A549 (cell line): ENCODE data around the gene KIZ. TPM values are rescaled to one million over a fixed set of nuclear protein-coding genes. Genes with fewer than 3 reads are reported as not detected.

ENCODE experiments used
- ATAC-seq, 2 experiments: fragments of 200-7000 bp in 1 of 2; fragments of >200 bp in 1 of 2; cut with Nextera tagmentation in 1 of 2; cut with Tn5 transposase in 1 of 2; 3 replicates each; pipeline versions ENCODE4 v1.8.0 to v1.9.1; 2018 to 2020; ENCODE audit warnings: mild to moderate bottlenecking in 1 of 2, moderate library complexity in 1 of 2
- CTCF ChIA-PET: fragments of 300-600 bp; sonication (Branson Sonifier 250); formaldehyde crosslinking; extraction: SDS; loops from one replicate; lab custom pipeline; 2021; ENCODE audit warnings: antibody characterized with exemption, inconsistent platforms; lab: Yijun Ruan, JAX
- POLR2A ChIA-PET: fragments of 350-600 bp; formaldehyde crosslinking; extraction: SDS; loops from one replicate; lab custom pipeline; 2021; ENCODE audit warnings: antibody characterized with exemption, inconsistent platforms; lab: Yijun Ruan, JAX
- DNase-seq, 2 experiments: peaks; one replicate each; pipeline versions ENCODE4 v3.0.0 to v3.0.0-alpha.2; 2011 to 2016; ENCODE audit warnings: low read depth in 1 of 2, low spot score in 1 of 2
- FAIRE-seq: peaks from 2 replicates; lab custom pipeline; 2011; peaks lifted over from hg19 to GRCh38; lab: Jason Lieb, UNC
- H3K27ac ChIP-seq, 2 experiments: fragments of >200 bp; sonication (Bioruptor Twin); formaldehyde crosslinking; 3 replicates each; pipeline ENCODE4 v1.5.1; 2016 to 2017
- H3K4me1 ChIP-seq: fragments of >200 bp; sonication (Bioruptor Twin); formaldehyde crosslinking; 3 replicates; pipeline ENCODE4 v1.6.1; 2016
- H3K4me2 ChIP-seq: fragments of >200 bp; sonication (Bioruptor Twin); formaldehyde crosslinking; 3 replicates; pipeline ENCODE4 v1.6.1; 2016
- H3K4me3 ChIP-seq: fragments of >200 bp; sonication (Bioruptor Twin); formaldehyde crosslinking; 3 replicates; pipeline ENCODE4 v1.5.1; 2016
- H3K9me3 ChIP-seq: fragments of >200 bp; sonication (Bioruptor Twin); formaldehyde crosslinking; 3 replicates; pipeline ENCODE4 v1.6.1; 2016
- BHLHE40 ChIP-seq: IDR thresholded peaks from 2 replicates; pipeline ENCODE4 v1.6.1; 2012; ENCODE audit warnings: low read depth, low read length, inconsistent platforms
- CBX8 ChIP-seq: fragments of 200-600 bp; sonication (generic); IDR thresholded peaks from 2 replicates; pipeline ENCODE4 v1.6.1; 2016
- FOSB ChIP-seq: fragments of 250-450 bp; sonication (Bioruptor Pico); IDR thresholded peaks from 2 replicates; pipeline ENCODE4 v1.5.0; 2020; ENCODE audit warnings: mild to moderate bottlenecking, moderate library complexity
- HDAC2 ChIP-seq: fragments of 200-600 bp; sonication (generic); IDR thresholded peaks from 2 replicates; pipeline ENCODE4 v1.6.1; 2016
- HEYL ChIP-seq: fragments of 250-450 bp; sonication (Bioruptor Pico); IDR thresholded peaks from 2 replicates; pipeline ENCODE4 v1.8.0; 2021; ENCODE audit warnings: mild to moderate bottlenecking, moderate library complexity
- HOXA7 ChIP-seq: fragments of 250-450 bp; sonication (Bioruptor Pico); IDR thresholded peaks from 2 replicates; pipeline ENCODE4 v1.5.0; 2020; ENCODE audit warnings: mild to moderate bottlenecking, moderate library complexity
- NPAS2 ChIP-seq: fragments of 250-450 bp; sonication (Bioruptor Pico); IDR thresholded peaks from 2 replicates; pipeline ENCODE4 v1.8.0; 2022; ENCODE audit warnings: mild to moderate bottlenecking, moderate library complexity, borderline replicate concordance
- NR3C1 ChIP-seq: fragments of >200 bp; sonication (Bioruptor Twin); formaldehyde crosslinking; IDR thresholded peaks from 3 replicates; pipeline ENCODE4 v1.6.1; 2017
- POLR2AphosphoS2 ChIP-seq: conservative IDR thresholded peaks from 2 replicates; pipeline ENCODE4 v1.6.1; 2012; ENCODE audit warnings: low read length, improper control_type of control experiment, inconsistent platforms
- RAD21 ChIP-seq, 2 experiments: fragments of >200 bp in 1 of 2; sonication (Bioruptor Twin) in 1 of 2; formaldehyde crosslinking in 1 of 2; IDR thresholded peaks in 1 of 2; conservative IDR thresholded peaks in 1 of 2; 2 replicates in 1 of 2; 3 replicates in 1 of 2; pipeline ENCODE4 v1.6.1; 2012 to 2018; ENCODE audit warnings: inconsistent platforms in 1 of 2
- RARB ChIP-seq: fragments of 250-450 bp; sonication (Bioruptor Pico); IDR thresholded peaks from 2 replicates; pipeline ENCODE4 v1.8.0; 2021; ENCODE audit warnings: mild to moderate bottlenecking, moderate library complexity
- RCOR1 ChIP-seq: fragments of 150-350 bp; IDR thresholded peaks from 2 replicates; pipeline ENCODE4 v1.6.1; 2014; ENCODE audit warnings: antibody characterized with exemption, low read length, low read depth
- SREBF2 ChIP-seq: fragments of 450-650 bp; IDR thresholded peaks from 2 replicates; pipeline ENCODE4 v1.6.1; 2014; ENCODE audit warnings: mild to moderate bottlenecking, moderate library complexity
- TP53 ChIP-seq: fragments of 250-450 bp; sonication (Bioruptor Pico); IDR thresholded peaks from 2 replicates; pipeline ENCODE4 v1.5.0; 2021; ENCODE audit warnings: mild to moderate bottlenecking, moderate library complexity
- ZC3H11A ChIP-seq: fragments of 450-650 bp; IDR thresholded peaks from 2 replicates; pipeline ENCODE4 v1.6.1; 2014; ENCODE audit warnings: antibody characterized with exemption, mild to moderate bottlenecking
- WGBS: methylation state at CpG from one replicate; pipeline ENCODE4 v1.1.6; 2017; ENCODE audit errors: missing lambda C conversion rate; 5-methylcytosine and 5-hydroxymethylcytosine counted together
- polyA plus RNA-seq, 4 experiments: library from polyadenylated mRNA; depleted of rRNA in 3 of 4; stranded (reverse); fragments of >200 nt; fragmentation: RNase III in 1 of 4; extraction: RNeasy Plus Mini Kit Qiagen cat#74134 plus additional on column Dnase treatment in 1 of 4; gene quantifications; 2 replicates in 3 of 4; 3 replicates in 1 of 4; pipeline ENCODE4 v1.2.3, GENCODE V29; 2011 to 2017
- TF ChIP-seq, protein P1 (sequence below): fragments of 450-650 bp; IDR thresholded peaks from 2 replicates; pipeline ENCODE4 v1.6.1; 2014; ENCODE audit warnings: antibody characterized with exemption
- TF ChIP-seq, protein P2 (sequence below): fragments of 250-450 bp; sonication (Bioruptor Pico); IDR thresholded peaks from 2 replicates; pipeline ENCODE4 v1.5.0; 2021; ENCODE audit warnings: mild to moderate bottlenecking, moderate library complexity, borderline replicate concordance
- TF ChIP-seq, protein P3 (sequence below): fragments of 250-450 bp; sonication (Bioruptor Pico); IDR thresholded peaks from 2 replicates; pipeline ENCODE4 v1.5.0; 2020; ENCODE audit warnings: low read depth, mild to moderate bottlenecking, moderate library complexity
- TF ChIP-seq, protein P4 (sequence below): IDR thresholded peaks from 2 replicates; pipeline ENCODE4 v1.6.1; 2012
- TF ChIP-seq, protein P5 (sequence below): fragments of >200 bp; sonication (Bioruptor Twin); formaldehyde crosslinking; IDR thresholded peaks from 3 replicates; pipeline ENCODE4 v1.5.1; 2016

The KIZ gene
- polyA plus RNA-seq, 2 of the 4 experiments (the other 2 are of a cell fraction): 6.3 to 19.1 TPM

DNA sequence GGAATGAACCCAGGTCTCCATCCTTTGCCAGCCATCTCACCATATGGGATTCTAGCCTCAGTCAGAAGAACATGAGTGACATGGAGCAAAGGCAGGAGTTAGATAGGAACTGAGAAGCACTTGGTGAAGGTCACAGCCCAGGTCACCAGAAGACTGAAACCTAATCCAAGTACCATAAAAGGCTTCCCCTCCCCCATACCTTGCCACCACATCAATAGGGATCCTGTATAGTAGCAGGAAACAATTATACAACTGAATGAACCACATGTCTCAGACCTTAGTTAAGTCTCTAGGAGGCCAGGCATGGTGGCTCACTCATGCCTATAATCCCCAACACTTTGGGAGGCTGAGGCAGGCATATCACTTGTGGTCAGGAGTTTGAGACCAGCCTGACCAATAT is 49.6 kb downstream of the KIZ start:
- FAIRE-seq: no peak
- CTCF ChIA-PET: no interaction called here
- H3K4me2 ChIP-seq: no peak overlapping the region
- no peaks in the 10 kb centered on the region for H3K4me1 ChIP-seq
- DNase-seq: no peak
- no peak for ATAC-seq
- peaks cover 14% of the 10 kb centered on the region; the same call in 2 of the 3 replicates for H3K9me3 ChIP-seq
- TF ChIP-seq, protein P1, sequence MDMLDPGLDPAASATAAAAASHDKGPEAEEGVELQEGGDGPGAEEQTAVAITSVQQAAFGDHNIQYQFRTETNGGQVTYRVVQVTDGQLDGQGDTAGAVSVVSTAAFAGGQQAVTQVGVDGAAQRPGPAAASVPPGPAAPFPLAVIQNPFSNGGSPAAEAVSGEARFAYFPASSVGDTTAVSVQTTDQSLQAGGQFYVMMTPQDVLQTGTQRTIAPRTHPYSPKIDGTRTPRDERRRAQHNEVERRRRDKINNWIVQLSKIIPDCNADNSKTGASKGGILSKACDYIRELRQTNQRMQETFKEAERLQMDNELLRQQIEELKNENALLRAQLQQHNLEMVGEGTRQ: no peak
- TF ChIP-seq HOXA7 (CRISPR knock-in tag): no peak
- no peak for TF ChIP-seq RARB (CRISPR knock-in tag)
- no peak for TF ChIP-seq NR3C1
- no peak for TF ChIP-seq ZC3H11A
- no peak for TF ChIP-seq FOSB (CRISPR knock-in tag)
- TF ChIP-seq, protein P2, sequence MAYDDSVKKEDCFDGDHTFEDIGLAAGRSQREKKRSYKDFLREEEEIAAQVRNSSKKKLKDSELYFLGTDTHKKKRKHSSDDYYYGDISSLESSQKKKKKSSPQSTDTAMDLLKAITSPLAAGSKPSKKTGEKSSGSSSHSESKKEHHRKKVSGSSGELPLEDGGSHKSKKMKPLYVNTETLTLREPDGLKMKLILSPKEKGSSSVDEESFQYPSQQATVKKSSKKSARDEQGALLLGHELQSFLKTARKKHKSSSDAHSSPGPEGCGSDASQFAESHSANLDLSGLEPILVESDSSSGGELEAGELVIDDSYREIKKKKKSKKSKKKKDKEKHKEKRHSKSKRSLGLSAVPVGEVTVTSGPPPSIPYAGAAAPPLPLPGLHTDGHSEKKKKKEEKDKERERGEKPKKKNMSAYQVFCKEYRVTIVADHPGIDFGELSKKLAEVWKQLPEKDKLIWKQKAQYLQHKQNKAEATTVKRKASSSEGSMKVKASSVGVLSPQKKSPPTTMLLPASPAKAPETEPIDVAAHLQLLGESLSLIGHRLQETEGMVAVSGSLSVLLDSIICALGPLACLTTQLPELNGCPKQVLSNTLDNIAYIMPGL (CRISPR knock-in tag): no peak
- TF ChIP-seq RAD21 (conservative IDR thresholded peaks at IDR 0.05 in 1 of 2, IDR thresholded peaks at IDR 0.05 in 1 of 2): no peak
- TF ChIP-seq, protein P3, sequence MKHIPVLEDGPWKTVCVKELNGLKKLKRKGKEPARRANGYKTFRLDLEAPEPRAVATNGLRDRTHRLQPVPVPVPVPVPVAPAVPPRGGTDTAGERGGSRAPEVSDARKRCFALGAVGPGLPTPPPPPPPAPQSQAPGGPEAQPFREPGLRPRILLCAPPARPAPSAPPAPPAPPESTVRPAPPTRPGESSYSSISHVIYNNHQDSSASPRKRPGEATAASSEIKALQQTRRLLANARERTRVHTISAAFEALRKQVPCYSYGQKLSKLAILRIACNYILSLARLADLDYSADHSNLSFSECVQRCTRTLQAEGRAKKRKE: no peak
- TF ChIP-seq, protein P4, sequence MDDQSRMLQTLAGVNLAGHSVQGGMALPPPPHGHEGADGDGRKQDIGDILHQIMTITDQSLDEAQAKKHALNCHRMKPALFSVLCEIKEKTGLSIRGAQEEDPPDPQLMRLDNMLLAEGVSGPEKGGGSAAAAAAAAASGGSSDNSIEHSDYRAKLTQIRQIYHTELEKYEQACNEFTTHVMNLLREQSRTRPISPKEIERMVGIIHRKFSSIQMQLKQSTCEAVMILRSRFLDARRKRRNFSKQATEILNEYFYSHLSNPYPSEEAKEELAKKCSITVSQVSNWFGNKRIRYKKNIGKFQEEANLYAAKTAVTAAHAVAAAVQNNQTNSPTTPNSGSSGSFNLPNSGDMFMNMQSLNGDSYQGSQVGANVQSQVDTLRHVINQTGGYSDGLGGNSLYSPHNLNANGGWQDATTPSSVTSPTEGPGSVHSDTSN: no peak
- TF ChIP-seq, all 56 proteins: peak for 0
- POLR2A ChIA-PET: no interaction called here
- Histone ChIP-seq H3K27ac (no peak overlapping the region), H3K4me3 (no peak overlapping the region)

DNA sequence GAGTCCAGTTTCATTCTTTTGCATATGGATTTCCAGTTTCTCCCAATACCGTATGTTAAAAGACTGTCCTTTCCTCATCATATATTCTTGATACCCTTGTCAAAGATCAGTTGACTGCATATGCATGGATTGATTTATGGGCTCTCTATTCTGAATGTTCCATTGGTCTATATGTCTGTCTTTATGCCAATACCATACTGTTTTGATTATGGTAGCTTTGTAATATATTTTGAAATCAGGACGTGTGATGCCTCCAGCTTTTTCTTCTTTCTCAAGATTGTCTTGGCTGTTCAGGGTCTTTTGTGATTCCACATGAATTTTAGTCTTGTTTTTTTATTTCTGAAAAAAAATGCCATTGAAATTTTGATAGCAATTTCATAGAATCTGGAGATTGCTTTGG is 51.9 kb downstream of the KIZ start:
- 54% methylated on average over 2 of the region's 2 CpGs for WGBS
- TF ChIP-seq CBX8: no peak
- peak; percentile 51; the same call in 1 of the 2 replicates for TF ChIP-seq HDAC2
- CTCF ChIA-PET: no interaction called here
- POLR2A ChIA-PET: no interaction called here
- no peak overlapping the region for H3K4me2 ChIP-seq
- no peak for ATAC-seq
- H3K9me3 ChIP-seq: peaks cover 14% of the 10 kb centered on the region; the same call in 2 of the 3 replicates
- no peak for DNase-seq
- no peak overlapping the region for H3K4me3 ChIP-seq
- peaks cover 8% of the 10 kb centered on the region for H3K4me1 ChIP-seq
- peak; percentile 7 for FAIRE-seq
- H3K27ac ChIP-seq: no peak overlapping the region

DNA sequence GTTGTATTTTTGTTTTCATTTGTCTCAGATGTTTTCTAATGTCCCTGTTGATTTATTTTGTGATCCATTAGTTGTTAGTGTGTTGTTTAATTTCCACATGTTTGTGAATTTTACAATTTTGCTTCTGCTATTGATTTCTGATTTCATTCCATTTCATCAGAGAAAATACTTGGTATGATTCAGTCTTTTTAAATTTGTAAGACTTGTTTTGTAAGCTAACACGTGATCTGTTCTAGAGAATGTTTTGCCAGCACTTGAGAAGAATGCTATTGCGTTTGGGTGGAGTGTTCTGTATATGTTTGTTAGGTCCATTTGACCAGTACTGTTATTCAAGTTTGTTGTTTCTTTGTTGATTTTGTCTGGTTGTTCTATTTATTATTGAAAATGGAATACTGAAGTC is 53.9 kb downstream of the KIZ start:
- DNase-seq (no peak), FAIRE-seq (no peak), ATAC-seq (no peak)
- H3K4me3 ChIP-seq: no peak overlapping the region
- no peak overlapping the region for H3K27ac ChIP-seq
- H3K4me2 ChIP-seq: no peak overlapping the region
- WGBS: 60% methylated on average over 2 of the region's 2 CpGs
- peaks cover 14% of the 10 kb centered on the region; the same call in 2 of the 3 replicates for H3K9me3 ChIP-seq
- ChIA-PET CTCF (interaction anchor here (0.7 kb wide), 1 partner anchor 54 kb away, joined by 3 read pairs; no protein-coding TSS in a partner anchor), POLR2A (no interaction called here)
- no peak for TF ChIP-seq HEYL
- TF ChIP-seq BHLHE40: no peak
- no peak for TF ChIP-seq TP53
- TF ChIP-seq, protein P2 (CRISPR knock-in tag): no peak
- no peak for TF ChIP-seq POLR2AphosphoS2
- no peak for TF ChIP-seq NPAS2 (CRISPR knock-in tag)
- TF ChIP-seq RCOR1: no peak
- TF ChIP-seq, protein P5, sequence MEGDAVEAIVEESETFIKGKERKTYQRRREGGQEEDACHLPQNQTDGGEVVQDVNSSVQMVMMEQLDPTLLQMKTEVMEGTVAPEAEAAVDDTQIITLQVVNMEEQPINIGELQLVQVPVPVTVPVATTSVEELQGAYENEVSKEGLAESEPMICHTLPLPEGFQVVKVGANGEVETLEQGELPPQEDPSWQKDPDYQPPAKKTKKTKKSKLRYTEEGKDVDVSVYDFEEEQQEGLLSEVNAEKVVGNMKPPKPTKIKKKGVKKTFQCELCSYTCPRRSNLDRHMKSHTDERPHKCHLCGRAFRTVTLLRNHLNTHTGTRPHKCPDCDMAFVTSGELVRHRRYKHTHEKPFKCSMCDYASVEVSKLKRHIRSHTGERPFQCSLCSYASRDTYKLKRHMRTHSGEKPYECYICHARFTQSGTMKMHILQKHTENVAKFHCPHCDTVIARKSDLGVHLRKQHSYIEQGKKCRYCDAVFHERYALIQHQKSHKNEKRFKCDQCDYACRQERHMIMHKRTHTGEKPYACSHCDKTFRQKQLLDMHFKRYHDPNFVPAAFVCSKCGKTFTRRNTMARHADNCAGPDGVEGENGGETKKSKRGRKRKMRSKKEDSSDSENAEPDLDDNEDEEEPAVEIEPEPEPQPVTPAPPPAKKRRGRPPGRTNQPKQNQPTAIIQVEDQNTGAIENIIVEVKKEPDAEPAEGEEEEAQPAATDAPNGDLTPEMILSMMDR: no peak
- TF ChIP-seq RARB (CRISPR knock-in tag): no peak
- TF ChIP-seq SREBF2: no peak
- TF ChIP-seq NR3C1: no peak
- peaks cover 28% of the 10 kb centered on the region for H3K4me1 ChIP-seq
